DMS79 treated with DMSO at 0.1 percent for 48 hours (cell line): ENCODE measurements around the gene OR5B3.
"Not testable (repeated sequence)": the region's sequence is repeated elsewhere in the genome, so short reads cannot be mapped to it uniquely, and the experiment has no call there.

Experiments used
- DNase-seq: peaks from one replicate; lab custom pipeline; 2025; lab: John Stamatoyannopoulos, UW

Gene OR5B3

GRCh38 chr11:58406774-58407173 lies at the start of gene OR5B3:
Gene OR5B3, minus strand, starts transcription at chr11:58406874. Its CDS starts 3,465 bp downstream, at chr11:58403409.
- no peak for DNase-seq

- DNase-seq = no peak
Observed at GRCh38 chr11:58451585-58451984, 44.9 kb upstream of the OR5B3 start.

- no peak for DNase-seq
Observed at GRCh38 chr11:58446294-58446693, 39.6 kb upstream of the OR5B3 start.

- DNase-seq = no peak
Observed at GRCh38 chr11:58444300-58444699, 37.6 kb upstream of the OR5B3 start.

- DNase-seq = no peak
Observed at GRCh38 chr11:58442136-58442535, 35.5 kb upstream of the OR5B3 start, which contains the start of gene OR5B12. Gene OR5B12, minus strand, starts transcription at chr11:58442236. Its CDS starts 2,085 bp downstream, at chr11:58440151.

- no peak for DNase-seq
Observed at GRCh38 chr11:58438486-58438885, 31.8 kb upstream of the OR5B3 start.

- no peak for DNase-seq
Observed at GRCh38 chr11:58434217-58434616, 27.5 kb upstream of the OR5B3 start.

GRCh38 chr11:58433638-58434203 lies 27.0 kb upstream of the OR5B3 start:
- no peak for DNase-seq

GRCh38 chr11:58429273-58429672 lies 22.6 kb upstream of the OR5B3 start:
- no peak for DNase-seq

GRCh38 chr11:58428021-58428420 lies 21.3 kb upstream of the OR5B3 start, which contains the start of gene OR5B2:
Gene OR5B2, minus strand, starts transcription at chr11:58428121. Its CDS starts 4,860 bp downstream, at chr11:58423261.
- no peak for DNase-seq

- not testable (repeated sequence) for DNase-seq
Observed at GRCh38 chr11:58399622-58400021, 7.1 kb downstream of the OR5B3 start.

GRCh38 chr11:58395581-58395980 lies 11.1 kb downstream of the OR5B3 start:
- no peak for DNase-seq

- no peak for DNase-seq
Observed at GRCh38 chr11:58394195-58394594, 12.5 kb downstream of the OR5B3 start.

- no peak for DNase-seq
Observed at GRCh38 chr11:58392746-58393145, 13.9 kb downstream of the OR5B3 start.

GRCh38 chr11:58391879-58392278 lies 14.8 kb downstream of the OR5B3 start:
- no peak for DNase-seq

- no peak for DNase-seq
Observed at GRCh38 chr11:58390551-58391063, 16.1 kb downstream of the OR5B3 start.

GRCh38 chr11:58358969-58359368 lies 47.7 kb downstream of the OR5B3 start, which contains the start of gene OR5B17:
Gene OR5B17, minus strand, starts transcription at chr11:58359069. Its CDS starts 0 bp downstream, at chr11:58359069.
- no peak for DNase-seq

GRCh38 chr11:58354727-58355126 lies 51.9 kb downstream of the OR5B3 start:
- DNase-seq = no peak
